Activated CD4-positive, alpha-beta T cell treated with anti-CD3 and anti-CD28 coated beads for 36 hours (primary cell): ENCODE measurements around the gene MEG3. TPM values are rescaled to one million over a fixed set of nuclear protein-coding genes. Genes with fewer than 3 reads are reported as not detected.
"Not testable (repeated sequence)": the region's sequence is repeated elsewhere in the genome, so short reads cannot be mapped to it uniquely, and the experiment has no call there.

Experiments used
- ATAC-seq: fragments of 200-7000 bp; cut with Tn5 transposase; one replicate; pipeline ENCODE4 v1.10.0; 2021; ENCODE audit warnings: mild to moderate bottlenecking, moderate library complexity
- CTCF ChIA-PET: fragments of 350-600 bp; sonication (Branson Sonifier 250); formaldehyde crosslinking; loops from one replicate; lab custom pipeline; 2021; ENCODE audit warnings: antibody characterized with exemption; lab: Charles Lee
- POLR2A ChIA-PET: fragments of 350-600 bp; sonication (Branson Sonifier 250); formaldehyde crosslinking; loops from one replicate; lab custom pipeline; 2021; ENCODE audit warnings: antibody characterized with exemption, inconsistent platforms; lab: Charles Lee
- DNase-seq: peaks from one replicate; pipeline ENCODE4 v3.0.0-alpha.2; 2020
- H3K27ac Mint-ChIP-seq: one replicate; pipeline ENCODE4 v1.8.0; 2021; ENCODE audit warnings: mixed read lengths
- H3K27me3 Mint-ChIP-seq: one replicate; pipeline ENCODE4 v1.8.0; 2021; ENCODE audit warnings: mixed read lengths
- H3K36me3 Mint-ChIP-seq: one replicate; pipeline ENCODE4 v1.8.0; 2021; ENCODE audit warnings: low read depth, mixed read lengths
- H3K4me1 Mint-ChIP-seq: one replicate; pipeline ENCODE4 v1.8.0; 2021; ENCODE audit warnings: mixed read lengths
- H3K4me3 Mint-ChIP-seq: one replicate; pipeline ENCODE4 v1.8.0; 2021; ENCODE audit warnings: mild to moderate bottlenecking, moderate library complexity, mixed read lengths
- H3K9me3 Mint-ChIP-seq: one replicate; pipeline ENCODE4 v1.8.0; 2021; ENCODE audit warnings: low read depth, mixed read lengths
- intact Hi-C, 2 experiments: fragments of 100-400 bp; cut with DNase I in 1 of 2; cut with micrococcal nuclease in 1 of 2; formaldehyde crosslinking; loops; one replicate each; pipeline versions ENCODE4 v1.14.2 to v1.15.1; 2022 to 2024; cut with DNase I, micrococcal nuclease
- total RNA-seq, 2 experiments: library from RNA; stranded (reverse); gene quantifications; one replicate each; pipeline ENCODE4 v1.2.3, GENCODE V29; 2021

MEG3 gene
- total RNA-seq, 2 experiments from 2014 or later, result not detected

GRCh38 chr14:100789460-100790417 lies 36.2 kb upstream of the MEG3 start:
- H3K4me3 Mint-ChIP-seq, result no peak overlapping the region

GRCh38 chr14:100790502-100791347 lies 35.2 kb upstream of the MEG3 start:
- H3K9me3 Mint-ChIP-seq, result no peaks in the 10 kb centered on the region
- no peaks in the 10 kb centered on the region for H3K36me3 Mint-ChIP-seq
- intact Hi-C loops, result no loop called here
- POLR2A ChIA-PET, result no interaction called here
- CTCF ChIA-PET, result interaction anchor here (0.7 kb wide), 1 partner anchor 319 kb away, joined by 7 read pairs; no protein-coding TSS in a partner anchor
- ATAC-seq (no peak), DNase-seq (no peak)
- H3K4me3 Mint-ChIP-seq, result no peak overlapping the region
- no peak overlapping the region for H3K27ac Mint-ChIP-seq
- H3K27me3 Mint-ChIP-seq, result peaks cover 7% of the 10 kb centered on the region
- no peaks in the 10 kb centered on the region for H3K4me1 Mint-ChIP-seq

More at GRCh38 chr14:100789460-100790417, 36.2 kb upstream of the MEG3 start:
- ChIA-PET POLR2A (no interaction called here), CTCF (no interaction called here)
- H3K9me3 Mint-ChIP-seq, result no peaks in the 10 kb centered on the region
- intact Hi-C loops, result no loop called here
- no peak overlapping the region for H3K27ac Mint-ChIP-seq
- no peaks in the 10 kb centered on the region for H3K4me1 Mint-ChIP-seq
- no peak for DNase-seq
- ATAC-seq, result no peak
- H3K27me3 Mint-ChIP-seq, result peaks cover 7% of the 10 kb centered on the region
- H3K36me3 Mint-ChIP-seq, result no peaks in the 10 kb centered on the region

- POLR2A ChIA-PET, result no interaction called here
- peaks cover 7% of the 10 kb centered on the region for H3K27me3 Mint-ChIP-seq
- no peaks in the 10 kb centered on the region for H3K9me3 Mint-ChIP-seq
Observed at GRCh38 chr14:100791348-100791735, 34.6 kb upstream of the MEG3 start.

GRCh38 chr14:100791995-100792394 lies 33.9 kb upstream of the MEG3 start:
- intact Hi-C loops, result no loop called here
- no peak for DNase-seq
- no peaks in the 10 kb centered on the region for H3K9me3 Mint-ChIP-seq
- H3K36me3 Mint-ChIP-seq, result no peaks in the 10 kb centered on the region
- H3K4me3 Mint-ChIP-seq, result no peak overlapping the region
- H3K27me3 Mint-ChIP-seq, result peaks cover 7% of the 10 kb centered on the region
- CTCF ChIA-PET, result interaction anchor here (0.7 kb wide), 1 partner anchor 16 kb away, joined by 4 read pairs; no protein-coding TSS in a partner anchor
- no peak for ATAC-seq
- H3K27ac Mint-ChIP-seq, result no peak overlapping the region
- POLR2A ChIA-PET, result no interaction called here
- no peaks in the 10 kb centered on the region for H3K4me1 Mint-ChIP-seq

More at GRCh38 chr14:100791348-100791735, 34.6 kb upstream of the MEG3 start:
- CTCF ChIA-PET, result interaction anchor here (0.7 kb wide), 1 partner anchor 17 kb away, joined by 4 read pairs; no protein-coding TSS in a partner anchor
- Mint-ChIP-seq H3K36me3 (no peaks in the 10 kb centered on the region), H3K27ac (no peak overlapping the region), H3K4me1 (no peaks in the 10 kb centered on the region), H3K4me3 (no peak overlapping the region)
- DNase-seq (no peak), ATAC-seq (no peak)
- intact Hi-C loops, result no loop called here

- no peaks in the 10 kb centered on the region for H3K36me3 Mint-ChIP-seq
- no peaks in the 10 kb centered on the region for H3K4me1 Mint-ChIP-seq
- no peak for DNase-seq
- peaks cover 3% of the 10 kb centered on the region for H3K27me3 Mint-ChIP-seq
- ChIA-PET CTCF (no interaction called here), POLR2A (no interaction called here)
- H3K27ac Mint-ChIP-seq, result no peak overlapping the region
- intact Hi-C loops, result no loop called here
- ATAC-seq, result no peak
- no peak overlapping the region for H3K4me3 Mint-ChIP-seq
- no peaks in the 10 kb centered on the region for H3K9me3 Mint-ChIP-seq
Observed at GRCh38 chr14:100796946-100797345, 29.0 kb upstream of the MEG3 start.

- Mint-ChIP-seq H3K4me1 (no peaks in the 10 kb centered on the region), H3K36me3 (no peaks in the 10 kb centered on the region), H3K27ac (no peak overlapping the region), H3K27me3 (no peaks in the 10 kb centered on the region), H3K9me3 (no peaks in the 10 kb centered on the region), H3K4me3 (no peak overlapping the region)
- intact Hi-C loops, result no loop called here
- ChIA-PET POLR2A (no interaction called here), CTCF (no interaction called here)
- no peak for DNase-seq
- no peak for ATAC-seq
Observed at GRCh38 chr14:100800041-100800440, 25.9 kb upstream of the MEG3 start.

- intact Hi-C loops, H3K4me1 Mint-ChIP-seq, H3K9me3 Mint-ChIP-seq, POLR2A ChIA-PET, H3K36me3 Mint-ChIP-seq, H3K4me3 Mint-ChIP-seq, H3K27ac Mint-ChIP-seq, DNase-seq, H3K27me3 Mint-ChIP-seq, ATAC-seq: not testable (repeated sequence)
- CTCF ChIA-PET, result interaction anchor here (0.8 kb wide), 1 partner anchor 971 kb away, joined by 3 read pairs; no protein-coding TSS in a partner anchor
Observed at GRCh38 chr14:100801433-100801832, 24.5 kb upstream of the MEG3 start.

GRCh38 chr14:100802179-100802578 lies 23.7 kb upstream of the MEG3 start:
- DNase-seq (no peak), ATAC-seq (no peak)
- no peaks in the 10 kb centered on the region for H3K27me3 Mint-ChIP-seq
- H3K4me3 Mint-ChIP-seq, result no peak overlapping the region
- H3K27ac Mint-ChIP-seq, result no peak overlapping the region
- H3K36me3 Mint-ChIP-seq, result no peaks in the 10 kb centered on the region
- H3K9me3 Mint-ChIP-seq, result no peaks in the 10 kb centered on the region
- H3K4me1 Mint-ChIP-seq, result no peaks in the 10 kb centered on the region
- ChIA-PET CTCF (no interaction called here), POLR2A (no interaction called here)
- intact Hi-C loops, result no loop called here

- H3K36me3 Mint-ChIP-seq, result no peaks in the 10 kb centered on the region
Observed at GRCh38 chr14:100802766-100803165, 23.2 kb upstream of the MEG3 start.

GRCh38 chr14:100803226-100803625 lies 22.7 kb upstream of the MEG3 start:
- Mint-ChIP-seq H3K27ac (no peak overlapping the region), H3K27me3 (no peaks in the 10 kb centered on the region), H3K4me1 (no peaks in the 10 kb centered on the region), H3K4me3 (no peak overlapping the region), H3K9me3 (peaks cover 5% of the 10 kb centered on the region), H3K36me3 (no peaks in the 10 kb centered on the region)
- ChIA-PET CTCF (no interaction called here), POLR2A (no interaction called here)
- DNase-seq (no peak), ATAC-seq (no peak)
- intact Hi-C loops, result no loop called here

More at GRCh38 chr14:100802766-100803165, 23.2 kb upstream of the MEG3 start:
- ChIA-PET POLR2A (no interaction called here), CTCF (no interaction called here)
- intact Hi-C loops, result no loop called here
- DNase-seq (no peak), ATAC-seq (no peak)
- H3K27ac Mint-ChIP-seq, result no peak overlapping the region
- no peak overlapping the region for H3K4me3 Mint-ChIP-seq
- H3K4me1 Mint-ChIP-seq, result no peaks in the 10 kb centered on the region
- H3K27me3 Mint-ChIP-seq, result no peaks in the 10 kb centered on the region
- peaks cover under 1% of the 10 kb centered on the region for H3K9me3 Mint-ChIP-seq

GRCh38 chr14:100803676-100804075 lies 22.2 kb upstream of the MEG3 start:
- CTCF ChIA-PET, result no interaction called here
- Mint-ChIP-seq H3K27me3 (no peaks in the 10 kb centered on the region), H3K36me3 (no peaks in the 10 kb centered on the region), H3K27ac (no peak overlapping the region), H3K4me1 (no peaks in the 10 kb centered on the region), H3K9me3 (peaks cover 6% of the 10 kb centered on the region), H3K4me3 (no peak overlapping the region)
- POLR2A ChIA-PET, result no interaction called here
- ATAC-seq (no peak), DNase-seq (no peak)
- intact Hi-C loops, result no loop called here
